Activated B cell treated with CpG ODN at 0.5 μM for 24 hours (primary cell): Measurements from ENCODE around the gene TCF7L2. TPM values are rescaled to one million over a fixed set of nuclear protein-coding genes. Genes with fewer than 3 reads are reported as not detected.

Experiments
- ATAC-seq: fragments of 200-7000 bp; cut with Tn5 transposase; one replicate; pipeline ENCODE4 v1.10.0; 2021; ENCODE audit warnings: low read depth, mild to moderate bottlenecking, moderate library complexity
- CTCF ChIA-PET: fragments of 350-600 bp; sonication (Branson Sonifier 250); formaldehyde crosslinking; loops from one replicate; lab custom pipeline; 2021; ENCODE audit warnings: antibody characterized with exemption; lab: Charles Lee
- POLR2A ChIA-PET: fragments of 350-600 bp; sonication (Branson Sonifier 250); formaldehyde crosslinking; loops from one replicate; lab custom pipeline; 2021; ENCODE audit warnings: antibody characterized with exemption; lab: Charles Lee
- DNase-seq: peaks from one replicate; pipeline ENCODE4 v3.0.0; 2022
- H3K27ac Mint-ChIP-seq: one replicate; pipeline ENCODE4 v1.8.0; 2020; ENCODE audit warnings: mixed read lengths
- H3K27me3 Mint-ChIP-seq: one replicate; pipeline ENCODE4 v1.8.0; 2021; ENCODE audit warnings: mixed read lengths
- H3K36me3 Mint-ChIP-seq: one replicate; pipeline ENCODE4 v1.8.0; 2021; ENCODE audit warnings: low read depth, mixed read lengths
- H3K4me1 Mint-ChIP-seq: one replicate; pipeline ENCODE4 v1.8.0; 2021; ENCODE audit warnings: mixed read lengths
- H3K4me3 Mint-ChIP-seq: one replicate; pipeline ENCODE4 v1.8.0; 2020; ENCODE audit warnings: mild to moderate bottlenecking, mixed read lengths
- H3K9me3 Mint-ChIP-seq: one replicate; pipeline ENCODE4 v1.8.0; 2020; ENCODE audit warnings: mixed read lengths
- CTCF ChIP-seq: fragments of 200-600 bp; IDR thresholded peaks from one replicate; pipeline ENCODE4 v1.8.0; 2022; ENCODE audit warnings: antibody characterized with exemption, mild to moderate bottlenecking
- intact Hi-C: fragments of 100-400 bp; cut with micrococcal nuclease; formaldehyde crosslinking; loops from one replicate; pipeline ENCODE4 v1.15.1; 2024
- total RNA-seq: library from RNA; stranded (reverse); gene quantifications from 2 replicates; pipeline ENCODE4 v1.2.3, GENCODE V29; 2022

TCF7L2 gene
- total RNA-seq, 1 donor from 2014 or later = 2.2 TPM

- Mint-ChIP-seq H3K9me3 (no peaks in the 10 kb centered on the region), H3K4me3 (no peak overlapping the region), H3K27me3 (peaks cover 5% of the 10 kb centered on the region), H3K27ac (no peak overlapping the region), H3K36me3 (no peaks in the 10 kb centered on the region), H3K4me1 (peaks cover 17% of the 10 kb centered on the region)
- ATAC-seq = no peak
- intact Hi-C loops = no loop called here
- DNase-seq = no peak
- CTCF ChIA-PET = no interaction called here
- TF ChIP-seq CTCF = no peak
- POLR2A ChIA-PET = no interaction called here
Observed at GRCh38 chr10:113168584-113168983, 218.5 kb downstream of the TCF7L2 start.

GRCh38 chr10:113169111-113169510 is 219.1 kb downstream of the TCF7L2 start:
- Mint-ChIP-seq H3K27me3 (peaks cover 5% of the 10 kb centered on the region), H3K27ac (no peak overlapping the region), H3K4me3 (no peak overlapping the region), H3K36me3 (no peaks in the 10 kb centered on the region), H3K9me3 (no peaks in the 10 kb centered on the region), H3K4me1 (peaks cover 17% of the 10 kb centered on the region)
- TF ChIP-seq CTCF = no peak
- POLR2A ChIA-PET = no interaction called here
- DNase-seq = no peak
- ATAC-seq = no peak
- intact Hi-C loops = no loop called here
- CTCF ChIA-PET = no interaction called here

GRCh38 chr10:113169853-113170460 is 219.9 kb downstream of the TCF7L2 start:
- ChIA-PET POLR2A (no interaction called here), CTCF (no interaction called here)
- no peak for DNase-seq
- Mint-ChIP-seq H3K9me3 (no peaks in the 10 kb centered on the region), H3K36me3 (no peaks in the 10 kb centered on the region), H3K4me3 (peak overlapping the region; percentile 8), H3K4me1 (peaks cover 17% of the 10 kb centered on the region), H3K27me3 (peaks cover 3% of the 10 kb centered on the region), H3K27ac (peak overlapping the region; percentile 27)
- intact Hi-C loops = no loop called here
- no peak for TF ChIP-seq CTCF
- ATAC-seq = peak; percentile 60

- ChIA-PET CTCF (no interaction called here), POLR2A (no interaction called here)
- Mint-ChIP-seq H3K27ac (no peak overlapping the region), H3K36me3 (no peaks in the 10 kb centered on the region), H3K27me3 (no peaks in the 10 kb centered on the region), H3K9me3 (no peaks in the 10 kb centered on the region), H3K4me1 (peaks cover 17% of the 10 kb centered on the region), H3K4me3 (no peak overlapping the region)
- DNase-seq (no peak), ATAC-seq (no peak)
- no peak for TF ChIP-seq CTCF
- intact Hi-C loops = no loop called here
Observed at GRCh38 chr10:113171662-113172061, 221.6 kb downstream of the TCF7L2 start.

- Mint-ChIP-seq H3K27me3 (no peaks in the 10 kb centered on the region), H3K9me3 (no peaks in the 10 kb centered on the region), H3K4me1 (peaks cover 9% of the 10 kb centered on the region), H3K36me3 (no peaks in the 10 kb centered on the region), H3K27ac (no peak overlapping the region), H3K4me3 (no peak overlapping the region)
- TF ChIP-seq CTCF = no peak
- DNase-seq = no peak
- ATAC-seq = no peak
- ChIA-PET POLR2A (no interaction called here), CTCF (no interaction called here)
- intact Hi-C loops = no loop called here
Observed at GRCh38 chr10:113175176-113175575, 225.1 kb downstream of the TCF7L2 start.
